Left lung (tissue), 10 donors: Measurements from ENCODE around the gene NUP37. TPM values are rescaled to one million over a fixed set of nuclear protein-coding genes. Genes with fewer than 3 reads are reported as not detected.

Experiments used
- ATAC-seq: fragments of 200-7000 bp; cut with Tn5 transposase; one replicate; pipeline ENCODE4 v1.9.1; 2020; ENCODE audit warnings: moderate library complexity
- DNase-seq, 4 donors: peaks; one replicate each; pipeline ENCODE4 v3.0.0-alpha.2; 2013 to 2020
- H3K27ac ChIP-seq, 2 donors: fragments of 200-600 bp; sonication (generic) in 1 of 2; one replicate each; pipeline versions ENCODE4 v1.5.0 to v1.8.0; 2020 to 2021
- H3K27me3 ChIP-seq, 2 donors: fragments of 200-600 bp; sonication (generic) in 1 of 2; one replicate each; pipeline versions ENCODE4 v1.5.0 to v1.8.0; 2020 to 2021
- H3K36me3 ChIP-seq, 2 donors: fragments of 200-600 bp; sonication (generic) in 1 of 2; one replicate each; pipeline versions ENCODE4 v1.5.0 to v1.8.0; 2020 to 2021
- H3K4me1 ChIP-seq, 2 donors: fragments of 200-600 bp; one replicate each; pipeline ENCODE4 v1.8.0; 2021
- H3K4me3 ChIP-seq, 2 donors: fragments of 200-600 bp; sonication (generic) in 1 of 2; one replicate each; pipeline versions ENCODE4 v1.5.0 to v1.8.0; 2020 to 2021; ENCODE audit warnings: mild to moderate bottlenecking in 1 of 2
- H3K9me3 ChIP-seq, 2 donors: fragments of 200-600 bp; sonication (generic) in 1 of 2; one replicate each; pipeline versions ENCODE4 v1.5.0 to v1.8.0; 2020 to 2021
- intact Hi-C, 2 donors: fragments of 100-400 bp; cut with DNase I; formaldehyde crosslinking; loops; one replicate each; pipeline versions ENCODE4 v1.11.2 to v1.14.2; 2022
- polyA plus RNA-seq, 6 donors: library from polyadenylated mRNA; unstranded; fragments of 120-200 nt; gene quantifications; one replicate each; pipeline ENCODE4 v1.2.1, GENCODE V29; 2013; ENCODE audit not compliant: insufficient read length in 6 of 6
- total RNA-seq, 2 donors: library from RNA; stranded (reverse); fragmentation: NEBNext Ultra II Directional; extraction: Animal tissue kit (Norgen Biotek cat#: 25700); gene quantifications; one replicate each; pipeline ENCODE4 v1.2.1, GENCODE V29; 2021
- TF ChIP-seq, protein P1 (sequence below), 2 donors: fragments of 200-600 bp; sonication (generic) in 1 of 2; IDR thresholded peaks; one replicate each; pipeline versions ENCODE4 v1.5.0 to v1.8.0; 2021; ENCODE audit warnings: antibody characterized with exemption in 2 of 2
- donor health status: DM: no; HTN: yes; CAD: no.
- donor health status: DM: no; HTN: no; CAD: no.

NUP37 gene
- total and polyA plus RNA-seq, 8 donors: 22.7 to 38.7 (median 32.6) TPM

DNA sequence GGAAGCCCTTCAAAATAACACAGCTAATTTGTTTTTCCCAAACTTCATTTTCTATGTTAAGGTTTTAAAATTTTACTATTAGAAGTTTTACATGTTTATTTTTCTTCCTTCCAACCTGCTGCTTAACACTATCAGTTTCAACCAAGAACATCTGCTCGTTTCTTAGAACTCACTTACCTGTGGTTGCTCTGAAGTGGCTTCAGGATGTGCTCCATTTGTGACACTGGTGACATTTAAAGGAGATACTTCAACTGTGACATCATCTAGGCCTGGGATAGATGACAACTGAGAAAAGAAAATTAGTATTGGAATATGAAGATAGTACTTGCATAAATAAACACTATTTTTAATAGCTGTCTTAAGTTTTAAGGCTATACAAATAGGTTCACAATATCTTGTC is 76.0 kb downstream of the NUP37 start:
- Histone ChIP-seq H3K4me1 (no peaks in the 10 kb centered on the region), H3K36me3 (peaks cover 4 to 70% of the 10 kb centered on the region in 2 donors), H3K27ac (no peak overlapping the region), H3K9me3 (no peaks in the 10 kb centered on the region), H3K27me3 (no peaks in the 10 kb centered on the region), H3K4me3 (no peak overlapping the region)
- TF ChIP-seq, protein P1, sequence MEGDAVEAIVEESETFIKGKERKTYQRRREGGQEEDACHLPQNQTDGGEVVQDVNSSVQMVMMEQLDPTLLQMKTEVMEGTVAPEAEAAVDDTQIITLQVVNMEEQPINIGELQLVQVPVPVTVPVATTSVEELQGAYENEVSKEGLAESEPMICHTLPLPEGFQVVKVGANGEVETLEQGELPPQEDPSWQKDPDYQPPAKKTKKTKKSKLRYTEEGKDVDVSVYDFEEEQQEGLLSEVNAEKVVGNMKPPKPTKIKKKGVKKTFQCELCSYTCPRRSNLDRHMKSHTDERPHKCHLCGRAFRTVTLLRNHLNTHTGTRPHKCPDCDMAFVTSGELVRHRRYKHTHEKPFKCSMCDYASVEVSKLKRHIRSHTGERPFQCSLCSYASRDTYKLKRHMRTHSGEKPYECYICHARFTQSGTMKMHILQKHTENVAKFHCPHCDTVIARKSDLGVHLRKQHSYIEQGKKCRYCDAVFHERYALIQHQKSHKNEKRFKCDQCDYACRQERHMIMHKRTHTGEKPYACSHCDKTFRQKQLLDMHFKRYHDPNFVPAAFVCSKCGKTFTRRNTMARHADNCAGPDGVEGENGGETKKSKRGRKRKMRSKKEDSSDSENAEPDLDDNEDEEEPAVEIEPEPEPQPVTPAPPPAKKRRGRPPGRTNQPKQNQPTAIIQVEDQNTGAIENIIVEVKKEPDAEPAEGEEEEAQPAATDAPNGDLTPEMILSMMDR (IDR thresholded peaks at IDR 0.05): no peak
- ATAC-seq: no peak
- intact Hi-C loops: no loop called here
- no peak for DNase-seq

DNA sequence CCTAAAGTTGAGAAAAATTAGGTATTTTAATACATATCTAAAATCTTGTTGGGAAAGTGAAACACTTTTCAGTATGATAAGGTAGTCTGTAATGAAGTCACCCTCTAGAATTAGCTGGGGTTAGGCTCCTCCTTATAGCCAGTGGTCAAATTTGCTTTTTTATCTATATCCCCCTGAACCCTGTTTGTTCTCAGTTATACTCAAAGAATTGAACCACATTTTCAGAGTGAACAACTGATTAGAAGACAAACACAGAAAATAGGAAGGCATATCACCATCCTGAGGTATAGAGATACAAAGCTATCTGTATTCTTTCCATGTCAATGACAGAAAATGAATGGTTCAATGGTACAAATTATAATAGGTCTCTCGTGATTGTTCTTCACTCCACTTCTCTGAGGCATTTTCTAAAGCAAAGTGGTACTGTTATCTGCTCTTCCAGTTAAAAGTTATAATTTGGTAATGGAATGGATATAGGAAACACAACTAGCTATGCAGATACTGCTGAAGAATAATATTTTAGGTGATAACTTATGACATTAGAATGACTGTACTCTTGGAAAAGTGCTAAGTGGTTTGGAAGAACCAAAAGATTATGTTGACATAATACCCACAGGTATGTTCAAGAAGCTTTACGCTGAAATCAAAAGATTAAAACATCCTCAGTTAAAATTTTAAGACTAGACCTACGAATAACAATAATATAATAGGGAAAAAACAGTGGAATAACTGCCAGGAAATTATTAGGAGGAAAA is 85.7 kb downstream of the NUP37 start:
- peaks cover 0 to 61% of the 10 kb centered on the region in 2 donors for H3K36me3 ChIP-seq
- intact Hi-C loops: no loop called here
- TF ChIP-seq, protein P1 (IDR thresholded peaks at IDR 0.05): no peak

GRCh38 chr12:102031852-102032251 is 88.1 kb downstream of the NUP37 start:
- H3K27ac ChIP-seq: no peak overlapping the region
- H3K4me1 ChIP-seq: no peaks in the 10 kb centered on the region
- no peak for ATAC-seq
- H3K36me3 ChIP-seq: peaks cover 0 to 39% of the 10 kb centered on the region in 2 donors
- H3K27me3 ChIP-seq: no peaks in the 10 kb centered on the region
- no peak overlapping the region for H3K4me3 ChIP-seq
- TF ChIP-seq, protein P1 (IDR thresholded peaks at IDR 0.05): no peak
- no peaks in the 10 kb centered on the region for H3K9me3 ChIP-seq
- DNase-seq: no peak
- intact Hi-C loops: no loop called here

More for the DNA sequence above, 85.7 kb downstream of the NUP37 start:
- ATAC-seq (peak; percentile 57), DNase-seq (no peak)
- Histone ChIP-seq H3K4me1 (no peaks in the 10 kb centered on the region), H3K27ac (no peak overlapping the region), H3K27me3 (no peaks in the 10 kb centered on the region), H3K9me3 (no peaks in the 10 kb centered on the region), H3K4me3 (no peak overlapping the region)

DNA sequence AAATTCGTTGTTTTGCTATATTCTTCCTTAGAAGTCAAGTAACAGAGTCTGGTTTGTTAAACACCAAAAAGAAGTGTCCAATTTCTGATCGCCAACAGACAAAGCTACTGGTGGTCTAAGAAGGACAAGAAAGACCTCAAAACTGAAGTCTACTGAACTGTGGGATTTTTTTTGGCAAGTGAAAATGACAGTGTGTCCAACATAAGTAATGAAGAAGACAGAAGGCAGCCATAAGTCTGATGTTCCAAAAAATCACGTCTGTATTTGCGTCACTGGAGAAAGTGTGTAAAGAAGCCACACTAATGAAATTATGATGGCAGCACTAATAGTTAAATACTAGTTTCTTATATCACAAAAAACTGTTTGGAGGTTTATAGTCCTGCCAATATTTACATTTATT is 90.8 kb downstream of the NUP37 start:
- DNase-seq (no peak), ATAC-seq (no peak)
- Histone ChIP-seq H3K9me3 (no peaks in the 10 kb centered on the region), H3K4me1 (no peaks in the 10 kb centered on the region), H3K4me3 (no peak overlapping the region), H3K27me3 (no peaks in the 10 kb centered on the region), H3K27ac (no peak overlapping the region), H3K36me3 (peaks cover 0 to 25% of the 10 kb centered on the region in 2 donors)
- intact Hi-C loops: no loop called here
- TF ChIP-seq, protein P1 (IDR thresholded peaks at IDR 0.05): no peak

DNA sequence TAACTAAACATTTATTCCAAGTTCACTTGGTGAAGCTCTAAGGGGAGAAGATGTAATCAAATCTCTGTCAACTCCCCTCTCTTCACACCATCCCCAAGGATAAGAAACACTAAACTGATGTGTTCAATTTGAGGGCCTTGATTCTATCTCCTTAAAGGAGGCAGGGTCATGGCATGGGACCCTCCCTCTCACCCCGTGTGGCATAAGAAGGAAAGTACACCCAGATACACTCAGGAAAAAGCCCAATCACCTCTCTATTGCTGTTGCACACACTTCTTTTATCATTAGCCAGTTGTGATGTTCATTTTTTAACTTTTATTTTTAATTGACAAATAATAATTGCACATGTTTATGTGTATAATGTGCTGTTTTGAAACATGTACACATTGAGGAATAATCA is 93.2 kb downstream of the NUP37 start:
- H3K36me3 ChIP-seq: peaks cover 0 to 7% of the 10 kb centered on the region in 2 donors
- H3K4me3 ChIP-seq: no peak overlapping the region
- no peak for ATAC-seq
- H3K4me1 ChIP-seq: peaks cover 0 to under 1% of the 10 kb centered on the region in 2 donors
- DNase-seq: no peak
- intact Hi-C loops: no loop called here
- TF ChIP-seq, protein P1 (IDR thresholded peaks at IDR 0.05): no peak
- no peaks in the 10 kb centered on the region for H3K9me3 ChIP-seq
- H3K27me3 ChIP-seq: no peaks in the 10 kb centered on the region
- H3K27ac ChIP-seq: no peak overlapping the region
